ENCODE results near the gene GCN1. TPM values are rescaled to one million over a fixed set of nuclear protein-coding genes. Genes with fewer than 3 reads are reported as not detected.

GCN1 gene
- total RNA-seq, 1 experiment from 2014 or later = 53.6 TPM

DNA sequence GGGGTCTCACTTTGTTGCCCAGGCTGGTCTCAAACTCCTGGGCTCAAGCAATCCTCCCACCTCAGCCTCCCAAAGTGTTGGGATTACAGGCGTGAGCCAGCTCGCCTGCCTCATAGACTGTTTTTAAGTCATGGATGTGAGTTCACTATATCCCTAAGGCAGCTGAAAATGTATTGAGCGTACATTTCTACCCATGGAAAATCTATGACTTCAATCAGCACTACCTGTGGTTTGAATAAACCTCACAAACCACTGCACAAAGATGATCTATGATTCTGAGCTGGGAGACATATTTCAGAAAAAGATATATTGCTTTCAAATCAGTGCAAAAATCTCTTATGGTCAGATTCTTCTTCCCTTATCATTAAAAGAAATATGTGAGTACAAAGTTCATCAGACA, 22.5 kb downstream of the GCN1 start:
- no peak overlapping the region for H3K9ac ChIP-seq (ENCODE audit: low read length)
- H3K9me2 ChIP-seq (replicated peaks; ENCODE audit: insufficient read depth, low read length) = no peaks in the 10 kb centered on the region
- H4K20me1 ChIP-seq (ENCODE audit: insufficient read depth, low read depth, low read length) = no peaks in the 10 kb centered on the region
- no peaks in the 10 kb centered on the region for H3K9me3 ChIP-seq (ENCODE audit: low read length)
- no peaks in the 10 kb centered on the region for H3K27me3 ChIP-seq (ENCODE audit: low read length)
- no peak overlapping the region for H2AFZ ChIP-seq (ENCODE audit: low read length)
- H3K4me3 ChIP-seq (ENCODE audit: low read length) = no peak overlapping the region
- DNase-seq = no peak
- H3K36me3 ChIP-seq (ENCODE audit: insufficient read depth, low read length) = peaks cover 49% of the 10 kb centered on the region
- peaks cover 3% of the 10 kb centered on the region; the same call in 1 of the 2 replicates for H3K79me2 ChIP-seq (ENCODE audit: low read length)
- H3K4me2 ChIP-seq (ENCODE audit: low read depth, low read length, poor library complexity, severe bottlenecking) = no peak overlapping the region
- peaks cover 22% of the 10 kb centered on the region for H3K4me1 ChIP-seq (ENCODE audit: low read length)
- no peak overlapping the region for H3K27ac ChIP-seq (ENCODE audit: low read length)

DNA sequence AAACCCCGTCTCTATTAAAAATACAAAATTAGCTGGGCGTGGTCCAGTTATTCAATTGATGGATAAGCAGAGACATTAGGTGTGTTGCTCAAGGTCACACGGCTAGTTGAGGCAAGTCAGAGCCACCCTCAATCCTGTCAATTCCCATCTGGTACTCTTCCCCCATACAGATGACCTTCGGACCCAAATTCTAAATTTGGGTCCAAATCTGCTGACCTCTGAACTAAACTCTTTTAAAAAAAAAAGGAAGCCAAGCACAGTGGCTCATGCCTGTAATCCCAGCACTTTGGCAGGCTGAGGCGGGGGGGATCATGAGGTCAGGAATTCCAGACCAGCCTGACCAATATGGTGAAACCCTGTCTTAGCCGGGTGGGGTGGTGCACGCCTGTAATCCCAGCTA, 23.9 kb downstream of the GCN1 start:
- peaks cover 3% of the 10 kb centered on the region; the same call in 1 of the 2 replicates for H3K79me2 ChIP-seq (ENCODE audit: low read length)
- H3K9me2 ChIP-seq (replicated peaks; ENCODE audit: insufficient read depth, low read length) = no peaks in the 10 kb centered on the region
- H3K27me3 ChIP-seq (ENCODE audit: low read length) = no peaks in the 10 kb centered on the region
- no peak overlapping the region for H3K4me2 ChIP-seq (ENCODE audit: low read depth, low read length, poor library complexity, severe bottlenecking)
- H3K9me3 ChIP-seq (ENCODE audit: low read length) = no peaks in the 10 kb centered on the region
- no peak overlapping the region for H3K9ac ChIP-seq (ENCODE audit: low read length)
- H3K4me3 ChIP-seq (ENCODE audit: low read length) = no peak overlapping the region
- no peak overlapping the region for H3K27ac ChIP-seq (ENCODE audit: low read length)
- no peaks in the 10 kb centered on the region for H4K20me1 ChIP-seq (ENCODE audit: insufficient read depth, low read depth, low read length)
- no peak overlapping the region for H2AFZ ChIP-seq (ENCODE audit: low read length)
- H3K4me1 ChIP-seq (ENCODE audit: low read length) = peaks cover 21% of the 10 kb centered on the region
- peaks cover 41% of the 10 kb centered on the region for H3K36me3 ChIP-seq (ENCODE audit: insufficient read depth, low read length)
- no peak for DNase-seq

DNA sequence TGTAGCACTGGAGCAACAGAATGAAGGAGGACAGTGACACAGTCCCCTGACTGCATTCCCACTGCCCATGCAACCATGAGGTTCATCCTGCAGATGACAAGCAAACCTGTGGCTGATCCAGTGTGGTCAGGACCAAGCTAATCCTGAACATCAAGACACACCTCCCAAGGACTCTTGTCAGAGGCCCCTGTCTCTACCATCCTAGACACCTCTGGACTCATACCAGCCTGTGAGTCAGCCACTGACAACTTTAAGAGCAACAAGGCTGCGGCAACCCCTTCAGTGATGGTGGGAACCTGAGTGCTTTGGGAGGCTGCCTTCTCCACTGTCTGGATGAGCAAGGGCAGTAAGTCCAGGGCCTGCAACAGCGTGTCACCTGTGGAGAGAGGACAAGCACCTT, 24.6 kb downstream of the GCN1 start:
- Histone ChIP-seq H3K36me3 (ENCODE audit: insufficient read depth, low read length) (peaks cover 35% of the 10 kb centered on the region), H3K4me2 (ENCODE audit: low read depth, low read length, poor library complexity, severe bottlenecking) (no peak overlapping the region), H3K9ac (ENCODE audit: low read length) (no peak overlapping the region)

DNA sequence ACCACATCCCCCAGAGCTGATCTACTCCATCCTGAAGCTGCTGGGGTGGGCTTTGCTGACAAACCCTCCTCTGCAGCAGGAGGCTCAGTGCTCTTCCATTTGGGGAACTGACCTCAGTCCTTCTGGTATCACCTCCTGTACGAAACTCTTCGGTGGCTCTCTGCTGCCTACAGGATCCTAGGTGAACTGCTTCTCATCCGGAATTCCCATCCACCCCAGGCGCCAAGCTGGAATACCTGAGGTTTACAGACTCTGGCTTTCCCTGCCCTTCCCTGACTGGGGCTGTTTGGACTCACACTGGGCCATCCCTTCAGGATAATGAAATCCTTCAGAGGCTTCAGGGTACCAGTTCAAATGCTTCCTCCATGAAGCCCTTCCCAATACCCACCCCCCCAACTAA, 26.2 kb downstream of the GCN1 start:
- no peak overlapping the region for H3K4me3 ChIP-seq (ENCODE audit: low read length)
- H3K4me1 ChIP-seq (ENCODE audit: low read length) = peaks cover 14% of the 10 kb centered on the region
- no peaks in the 10 kb centered on the region for H3K9me3 ChIP-seq (ENCODE audit: low read length)
- no peak overlapping the region for H2AFZ ChIP-seq (ENCODE audit: low read length)
- no peaks in the 10 kb centered on the region for H3K9me2 ChIP-seq (replicated peaks; ENCODE audit: insufficient read depth, low read length)
- no peak overlapping the region for H3K4me2 ChIP-seq (ENCODE audit: low read depth, low read length, poor library complexity, severe bottlenecking)
- no peak for DNase-seq
- H3K36me3 ChIP-seq (ENCODE audit: insufficient read depth, low read length) = peaks cover 36% of the 10 kb centered on the region
- H3K27ac ChIP-seq (ENCODE audit: low read length) = no peak overlapping the region
- no peaks in the 10 kb centered on the region for H4K20me1 ChIP-seq (ENCODE audit: insufficient read depth, low read depth, low read length)
- H3K79me2 ChIP-seq (ENCODE audit: low read length) = peaks cover 3% of the 10 kb centered on the region; the same call in 1 of the 2 replicates
- no peaks in the 10 kb centered on the region for H3K27me3 ChIP-seq (ENCODE audit: low read length)
- H3K9ac ChIP-seq (ENCODE audit: low read length) = no peak overlapping the region

More for the DNA sequence above, 24.6 kb downstream of the GCN1 start:
- Histone ChIP-seq H4K20me1 (ENCODE audit: insufficient read depth, low read depth, low read length) (no peaks in the 10 kb centered on the region), H3K4me1 (ENCODE audit: low read length) (peaks cover 14% of the 10 kb centered on the region), H3K4me3 (ENCODE audit: low read length) (no peak overlapping the region), H3K79me2 (ENCODE audit: low read length) (peaks cover 3% of the 10 kb centered on the region; the same call in 1 of the 2 replicates), H3K9me2 (replicated peaks; ENCODE audit: insufficient read depth, low read length) (no peaks in the 10 kb centered on the region), H3K27me3 (ENCODE audit: low read length) (no peaks in the 10 kb centered on the region), H2AFZ (ENCODE audit: low read length) (no peak overlapping the region), H3K27ac (ENCODE audit: low read length) (no peak overlapping the region), H3K9me3 (ENCODE audit: low read length) (no peaks in the 10 kb centered on the region)
- no peak for DNase-seq

DNA sequence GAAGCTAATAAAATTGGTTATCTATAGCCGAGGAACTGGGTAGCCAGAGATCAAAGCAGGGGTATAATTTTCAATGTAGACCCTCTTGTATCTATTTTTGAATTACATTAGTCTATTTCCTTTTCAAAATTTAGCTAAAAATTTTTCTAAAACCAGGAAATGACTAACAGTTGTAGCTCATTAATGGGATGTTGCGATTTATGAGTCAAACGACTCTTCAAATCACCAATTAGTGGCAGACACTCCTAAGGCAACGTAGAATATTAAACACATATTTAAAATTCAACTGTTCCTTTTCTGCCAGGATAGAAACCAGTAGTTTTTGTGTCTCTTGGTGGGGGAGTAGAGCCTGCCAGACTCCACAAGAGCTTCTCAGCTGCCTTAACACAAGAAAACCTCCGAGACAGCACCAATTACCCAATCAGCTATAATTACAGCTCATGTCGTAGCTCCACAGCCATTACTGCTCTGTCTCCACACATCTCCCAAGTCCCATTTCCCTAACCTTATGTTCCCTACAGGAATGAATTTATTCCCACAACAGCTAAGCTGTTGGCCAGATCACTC, 26.9 kb downstream of the GCN1 start:
- peaks cover 3% of the 10 kb centered on the region; the same call in 1 of the 2 replicates for H3K79me2 ChIP-seq (ENCODE audit: low read length)
- no peak overlapping the region for H3K4me2 ChIP-seq (ENCODE audit: low read depth, low read length, poor library complexity, severe bottlenecking)
- H3K4me1 ChIP-seq (ENCODE audit: low read length) = peaks cover 14% of the 10 kb centered on the region
- no peak overlapping the region for H3K9ac ChIP-seq (ENCODE audit: low read length)
- no peaks in the 10 kb centered on the region for H3K27me3 ChIP-seq (ENCODE audit: low read length)
- H3K9me3 ChIP-seq (ENCODE audit: low read length) = no peaks in the 10 kb centered on the region
- peaks cover 41% of the 10 kb centered on the region for H3K36me3 ChIP-seq (ENCODE audit: insufficient read depth, low read length)
- 0 out of 2 replicates have a peak overlapping the region, but pooled peaks have one; percentile 18 for H3K27ac ChIP-seq (ENCODE audit: low read length)
- no peak for DNase-seq
- H4K20me1 ChIP-seq (ENCODE audit: insufficient read depth, low read depth, low read length) = no peaks in the 10 kb centered on the region
- no peak overlapping the region for H3K4me3 ChIP-seq (ENCODE audit: low read length)
- no peak overlapping the region for H2AFZ ChIP-seq (ENCODE audit: low read length)
- H3K9me2 ChIP-seq (replicated peaks; ENCODE audit: insufficient read depth, low read length) = no peaks in the 10 kb centered on the region

DNA sequence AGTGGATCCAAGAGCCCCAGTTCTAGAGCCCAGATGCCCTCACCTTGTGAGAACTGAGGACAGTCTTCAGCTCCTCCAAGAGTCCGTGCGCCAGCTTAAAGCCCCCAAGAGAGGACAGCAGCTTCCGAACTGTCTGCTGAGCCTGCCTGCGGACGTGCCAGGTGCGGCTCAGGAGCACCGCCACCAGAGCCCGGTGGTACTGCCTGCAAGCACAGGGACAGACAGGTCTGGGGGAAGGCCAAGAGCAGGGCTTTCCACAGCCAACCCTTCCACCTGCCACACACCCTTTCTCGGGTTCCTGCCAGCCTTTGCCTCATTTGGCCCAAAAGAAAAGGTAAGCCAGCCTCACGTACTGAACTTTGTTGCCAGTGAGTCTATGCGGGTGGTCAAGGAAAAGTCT, 30.2 kb downstream of the GCN1 start:
- DNase-seq = no peak
- H4K20me1 ChIP-seq (ENCODE audit: insufficient read depth, low read depth, low read length) = 0 out of 2 replicates have a peak, but pooled peaks cover 2% of the 10 kb centered on the region
- H3K4me3 ChIP-seq (ENCODE audit: low read length) = no peak overlapping the region
- H3K9me2 ChIP-seq (replicated peaks; ENCODE audit: insufficient read depth, low read length) = no peaks in the 10 kb centered on the region
- H3K27ac ChIP-seq (ENCODE audit: low read length) = no peak overlapping the region
- no peak overlapping the region for H3K9ac ChIP-seq (ENCODE audit: low read length)
- H3K9me3 ChIP-seq (ENCODE audit: low read length) = no peaks in the 10 kb centered on the region
- no peaks in the 10 kb centered on the region for H3K27me3 ChIP-seq (ENCODE audit: low read length)
- no peak overlapping the region for H3K4me2 ChIP-seq (ENCODE audit: low read depth, low read length, poor library complexity, severe bottlenecking)
- H3K4me1 ChIP-seq (ENCODE audit: low read length) = peaks cover 14% of the 10 kb centered on the region
- no peak overlapping the region for H2AFZ ChIP-seq (ENCODE audit: low read length)
- H3K79me2 ChIP-seq (ENCODE audit: low read length) = peaks cover 3% of the 10 kb centered on the region; the same call in 1 of the 2 replicates
- H3K36me3 ChIP-seq (ENCODE audit: insufficient read depth, low read length) = peaks cover 38% of the 10 kb centered on the region

DNA sequence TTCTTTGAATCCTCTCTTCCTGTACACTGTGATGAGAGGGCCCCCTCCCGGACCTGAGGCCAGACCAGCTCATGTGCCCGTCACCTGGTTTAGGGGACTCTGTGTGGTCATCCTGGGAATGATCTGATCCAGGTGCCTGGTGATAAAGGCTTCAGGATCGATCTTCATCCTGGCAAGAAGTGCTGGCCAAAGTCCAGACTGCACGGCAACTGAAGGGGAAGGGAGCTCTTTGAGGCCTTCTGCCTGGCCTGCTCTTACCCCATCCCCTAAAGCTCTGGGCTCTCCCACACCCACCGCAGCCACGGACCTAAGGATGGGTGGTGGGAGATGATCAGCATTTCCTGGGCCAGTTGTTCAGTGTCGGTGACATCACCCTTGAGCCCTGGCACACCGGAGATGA, 31.8 kb downstream of the GCN1 start:
- Histone ChIP-seq H3K9ac (ENCODE audit: low read length) (no peak overlapping the region), H3K4me3 (ENCODE audit: low read length) (no peak overlapping the region), H3K27me3 (ENCODE audit: low read length) (no peaks in the 10 kb centered on the region), H3K4me1 (ENCODE audit: low read length) (peaks cover 12% of the 10 kb centered on the region), H2AFZ (ENCODE audit: low read length) (no peak overlapping the region), H3K79me2 (ENCODE audit: low read length) (peaks cover under 1% of the 10 kb centered on the region; the same call in 1 of the 2 replicates), H3K27ac (ENCODE audit: low read length) (no peak overlapping the region), H3K4me2 (ENCODE audit: low read depth, low read length, poor library complexity, severe bottlenecking) (no peak overlapping the region), H3K9me3 (ENCODE audit: low read length) (no peaks in the 10 kb centered on the region), H3K36me3 (ENCODE audit: insufficient read depth, low read length) (peaks cover 41% of the 10 kb centered on the region), H4K20me1 (ENCODE audit: insufficient read depth, low read depth, low read length) (0 out of 2 replicates have a peak, but pooled peaks cover 2% of the 10 kb centered on the region), H3K9me2 (replicated peaks; ENCODE audit: insufficient read depth, low read length) (no peaks in the 10 kb centered on the region)
- DNase-seq = no peak

DNA sequence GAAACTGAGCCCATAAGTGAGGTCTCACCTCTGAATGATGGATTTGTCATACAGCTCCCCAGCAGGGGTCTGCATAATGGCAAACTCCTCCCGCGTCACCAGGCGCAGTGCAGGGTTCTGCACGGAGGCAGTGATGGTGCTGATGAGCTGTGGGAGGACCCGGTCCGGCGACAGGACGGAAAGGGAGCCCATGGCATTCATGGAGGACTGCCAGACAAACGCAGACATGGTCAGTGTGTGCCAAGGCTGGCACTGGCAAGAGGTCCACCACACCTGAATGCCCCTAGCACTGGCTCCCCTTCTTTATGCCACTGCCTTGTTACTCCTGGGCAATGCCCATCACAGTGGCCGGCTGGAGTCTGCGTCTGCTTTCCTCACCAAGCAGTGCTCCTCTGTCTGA, 32.7 kb downstream of the GCN1 start:
- no peak overlapping the region for H3K4me2 ChIP-seq (ENCODE audit: low read depth, low read length, poor library complexity, severe bottlenecking)
- no peak overlapping the region for H2AFZ ChIP-seq (ENCODE audit: low read length)
- no peak overlapping the region for H3K27ac ChIP-seq (ENCODE audit: low read length)
- H3K79me2 ChIP-seq (ENCODE audit: low read length) = no peaks in the 10 kb centered on the region
- no peaks in the 10 kb centered on the region for H3K27me3 ChIP-seq (ENCODE audit: low read length)
- H3K9me3 ChIP-seq (ENCODE audit: low read length) = no peaks in the 10 kb centered on the region
- no peak for DNase-seq
- H3K9me2 ChIP-seq (replicated peaks; ENCODE audit: insufficient read depth, low read length) = no peaks in the 10 kb centered on the region
- H3K9ac ChIP-seq (ENCODE audit: low read length) = no peak overlapping the region
- H3K4me1 ChIP-seq (ENCODE audit: low read length) = peaks cover 5% of the 10 kb centered on the region
- H4K20me1 ChIP-seq (ENCODE audit: insufficient read depth, low read depth, low read length) = 0 out of 2 replicates have a peak, but pooled peaks cover 2% of the 10 kb centered on the region
- H3K36me3 ChIP-seq (ENCODE audit: insufficient read depth, low read length) = peaks cover 46% of the 10 kb centered on the region
- H3K4me3 ChIP-seq (ENCODE audit: low read length) = no peak overlapping the region
